GM21381 (cell line): ENCODE measurements around the gene CEP152.
A peak's percentile ranks its signal among the peaks of the same experiment; 100 is the strongest.
"Not testable (repeated sequence)": the region's sequence is repeated elsewhere in the genome, so short reads cannot be mapped to it uniquely, and the experiment has no call there.

Experiments used
- ATAC-seq: cut with Tn5 transposase; IDR thresholded peaks from one replicate; pipeline ENCODE4 v1.9.1; 2021; ENCODE audit warnings: mild to moderate bottlenecking, moderate library complexity; ENCODE audit not compliant: unreplicated experiment

Gene CEP152

GRCh38 chr15:48810414-48811324 is at the start of gene CEP152:
CEP152 (minus strand) TSS chr15:48811069; CDS start chr15:48805649, 5,420 bp downstream.
- ATAC-seq: peak; percentile 96

GRCh38 chr15:48859426-48859825 is 48.6 kb upstream of the CEP152 start:
- no peak for ATAC-seq

- no peak for ATAC-seq
Measured at GRCh38 chr15:48858401-48858800, 47.5 kb upstream of the CEP152 start.

- ATAC-seq: no peak
Measured at GRCh38 chr15:48856942-48857341, 46.1 kb upstream of the CEP152 start.

DNA sequence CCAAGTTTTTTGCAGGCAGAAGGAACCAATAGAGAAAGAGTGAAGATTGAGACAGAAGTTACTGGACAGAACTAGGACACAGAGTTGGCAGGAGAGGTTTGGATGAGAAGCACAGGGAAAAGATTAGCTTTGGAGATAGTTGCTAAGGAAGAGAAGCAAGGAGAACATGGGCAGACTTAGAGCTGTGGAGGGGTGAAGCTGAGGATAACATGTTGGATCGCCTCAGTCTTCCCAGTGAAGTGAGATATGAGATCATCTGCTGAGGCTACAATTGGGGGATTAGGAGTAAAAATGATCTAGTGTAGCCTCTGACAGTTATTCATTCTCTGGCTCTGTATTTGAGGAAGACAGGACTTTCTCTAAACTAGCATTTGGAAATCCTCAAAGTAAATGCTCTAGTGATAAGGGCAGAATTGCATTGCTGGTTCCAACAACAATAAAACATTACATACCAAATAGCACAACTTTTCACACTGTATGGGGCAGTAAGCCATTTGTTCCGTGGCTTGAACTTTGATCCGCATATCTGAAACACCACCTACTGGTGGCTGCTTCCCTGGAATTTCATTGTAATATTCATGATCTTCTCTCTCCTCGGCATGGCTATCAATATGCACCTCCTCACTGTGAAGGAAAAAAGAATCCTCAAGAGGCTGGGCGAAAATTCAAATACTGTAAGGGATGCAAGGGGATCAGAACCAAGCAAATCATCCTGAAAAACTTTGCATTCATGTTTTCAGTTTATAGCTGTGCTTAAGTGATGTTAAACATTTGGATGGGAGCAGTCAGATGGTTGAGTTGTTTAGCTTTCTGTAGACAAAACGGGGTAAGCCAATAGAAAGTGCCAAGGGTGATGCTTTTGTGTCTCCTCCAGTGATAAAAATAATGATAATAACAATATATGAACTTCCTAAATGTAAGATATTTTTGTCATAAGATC is 44.9 kb upstream of the CEP152 start:
- no peak for ATAC-seq

GRCh38 chr15:48854434-48854833 is 43.6 kb upstream of the CEP152 start:
- not testable (repeated sequence) for ATAC-seq

DNA sequence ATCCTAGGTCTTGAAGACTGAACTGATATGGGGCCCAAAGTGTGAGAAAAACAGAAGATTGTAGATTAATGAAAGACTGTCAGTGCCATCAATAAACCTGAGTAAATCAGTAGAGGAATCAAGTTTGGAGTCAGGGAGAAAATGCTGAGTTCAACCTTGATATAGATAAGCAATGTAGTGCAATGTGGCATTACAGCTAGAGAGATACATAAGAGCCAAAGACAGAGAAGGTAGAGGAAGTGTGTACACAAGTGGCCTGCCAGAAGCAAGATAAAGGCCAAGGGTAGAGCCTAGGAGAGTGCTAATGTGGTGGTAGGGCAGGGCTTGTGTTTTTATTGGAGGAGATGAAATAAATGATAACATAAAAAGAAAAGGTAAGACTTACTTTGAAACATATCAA is 41.1 kb upstream of the CEP152 start:
- ATAC-seq: no peak

DNA sequence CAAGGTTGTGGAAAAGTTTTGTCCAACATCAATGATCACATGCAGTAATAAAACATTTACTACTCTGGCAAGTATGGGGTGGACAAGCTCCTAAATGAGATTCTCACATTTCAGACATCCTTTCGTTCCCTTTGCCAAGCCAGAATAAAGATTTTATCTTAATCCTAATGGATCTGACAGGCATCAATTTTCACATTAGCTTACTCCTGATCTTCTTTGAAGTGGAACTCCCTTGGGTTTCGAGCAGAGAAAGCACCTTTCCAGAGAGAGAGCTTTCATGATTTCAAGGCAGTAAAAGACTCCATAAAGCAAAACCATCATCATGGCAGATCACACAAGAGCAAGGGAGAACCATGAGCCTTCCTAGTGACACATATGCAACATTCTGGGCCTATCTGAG is 39.8 kb upstream of the CEP152 start:
- no peak for ATAC-seq

DNA sequence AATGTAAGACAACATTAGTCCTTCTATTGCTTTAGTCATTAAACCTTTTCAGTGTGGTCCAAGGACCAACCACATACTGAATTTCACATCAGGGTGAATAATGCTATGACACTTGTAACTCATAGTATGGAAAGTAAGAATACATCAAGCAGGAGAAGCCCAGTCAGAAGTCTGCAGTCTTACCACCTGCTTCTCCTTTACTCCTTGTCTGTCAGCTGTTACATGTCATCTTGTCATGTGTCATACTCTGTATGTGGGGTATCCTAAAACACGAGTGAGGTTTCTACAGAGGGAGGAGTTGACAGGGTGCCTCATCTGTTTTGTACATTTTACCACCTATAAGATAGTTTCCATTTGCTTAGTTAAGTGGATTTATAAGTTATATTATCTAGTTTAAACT is 34.3 kb upstream of the CEP152 start:
- no peak for ATAC-seq

- ATAC-seq: no peak
Measured at GRCh38 chr15:48842501-48842900, 31.6 kb upstream of the CEP152 start.

GRCh38 chr15:48834756-48835155 is 23.9 kb upstream of the CEP152 start:
- no peak for ATAC-seq

DNA sequence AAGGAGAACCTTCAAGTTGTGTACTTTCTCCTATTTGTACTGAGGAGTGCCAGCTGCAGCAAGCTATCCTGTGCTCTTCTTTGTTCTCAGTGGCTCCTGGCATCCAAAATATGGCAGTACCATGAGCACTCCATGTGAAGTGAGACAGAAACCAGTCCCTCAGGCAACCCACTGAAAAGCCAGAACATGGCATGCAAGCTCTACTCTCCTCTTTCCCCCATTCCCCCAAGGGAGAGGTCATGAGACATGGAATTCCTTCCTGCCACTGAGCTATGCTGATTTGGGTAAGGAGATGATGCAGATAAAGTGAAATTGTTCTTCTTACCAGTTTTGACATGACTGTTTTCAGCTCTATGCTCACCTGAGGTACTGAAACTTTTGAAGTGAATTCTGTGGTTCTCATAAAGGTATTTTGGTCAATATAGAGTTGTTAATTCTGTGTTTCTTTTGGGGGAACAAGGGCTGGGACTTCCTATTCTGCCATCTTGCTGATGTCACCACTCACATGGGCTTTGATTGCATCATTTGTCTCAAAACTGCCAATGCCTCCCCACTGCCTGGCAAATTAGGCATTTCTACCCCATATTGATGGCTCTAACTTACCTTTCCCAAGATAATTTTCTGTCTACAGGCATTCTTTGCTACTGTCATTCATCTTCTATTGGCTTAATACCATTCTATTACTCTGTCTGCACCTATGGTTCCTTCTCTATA is 22.8 kb upstream of the CEP152 start:
- no peak for ATAC-seq

- ATAC-seq: no peak
Measured at GRCh38 chr15:48832648-48833047, 21.8 kb upstream of the CEP152 start.

GRCh38 chr15:48828906-48829305 is 18.0 kb upstream of the CEP152 start:
- no peak for ATAC-seq

- ATAC-seq: no peak
Measured at GRCh38 chr15:48828471-48828870, 17.6 kb upstream of the CEP152 start.

- ATAC-seq: no peak
Measured at GRCh38 chr15:48825075-48825474, 14.2 kb upstream of the CEP152 start.

DNA sequence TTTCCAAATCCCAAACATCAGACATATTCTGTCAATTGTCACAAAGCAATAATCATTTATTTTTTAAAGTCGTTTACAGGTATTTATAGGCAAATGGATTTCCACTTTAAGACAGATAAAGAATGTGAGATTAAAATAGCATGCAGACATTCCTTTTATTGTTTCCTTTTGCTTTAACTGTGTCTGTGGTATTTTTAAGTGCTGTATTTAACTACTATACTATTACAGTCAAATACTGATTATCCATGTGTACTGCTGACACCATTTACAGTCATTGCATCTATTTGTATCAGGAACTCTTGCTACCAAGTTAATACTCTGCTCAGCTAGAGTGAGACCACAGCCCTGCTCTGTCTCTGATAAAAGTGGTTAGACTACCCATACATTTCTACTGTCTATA is 12.8 kb upstream of the CEP152 start:
- no peak for ATAC-seq

GRCh38 chr15:48823237-48823636 is 12.4 kb upstream of the CEP152 start:
- ATAC-seq: no peak

DNA sequence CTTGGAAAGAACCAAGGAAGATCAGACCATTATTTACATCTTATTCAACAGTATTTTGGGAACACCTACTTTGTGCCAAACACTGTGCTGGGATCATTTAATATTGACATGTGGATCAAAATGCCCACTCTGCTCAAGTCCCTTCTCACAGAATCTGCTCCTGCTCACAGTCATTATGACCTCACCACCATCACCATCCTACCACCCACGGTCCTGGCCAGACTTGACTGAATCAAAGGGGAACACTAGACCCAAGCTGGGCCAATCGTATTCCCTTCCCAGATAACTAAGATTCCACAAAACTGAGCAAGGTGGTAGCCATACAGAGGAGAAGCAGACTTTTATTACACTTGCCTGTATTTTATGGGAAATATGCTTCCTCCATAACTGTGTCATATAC is 3.4 kb upstream of the CEP152 start:
- ATAC-seq: no peak

- ATAC-seq: no peak
Measured at GRCh38 chr15:48811325-48811958, 573 bp upstream of the CEP152 start.

DNA sequence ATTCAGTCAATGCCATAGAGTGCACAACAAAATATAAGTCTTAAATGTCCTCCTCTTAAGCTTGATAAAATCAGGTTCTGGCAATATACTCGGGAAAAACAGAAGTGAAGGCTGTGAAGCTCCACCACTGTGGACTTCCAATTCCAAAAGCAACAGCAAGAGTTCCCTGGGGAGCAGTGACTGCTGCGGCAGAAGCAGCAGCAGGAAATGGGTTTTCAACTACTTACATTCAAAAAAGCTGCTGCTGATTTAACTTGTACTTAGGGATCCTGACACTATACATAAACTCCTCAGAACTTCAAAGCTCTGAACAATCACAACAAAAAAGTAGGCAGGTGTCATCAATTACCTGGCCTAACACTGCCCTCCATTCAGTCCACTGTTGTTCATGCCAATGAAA is 4.7 kb downstream of the CEP152 start:
- ATAC-seq: no peak
